HepG2 (cell line): Measurements from ENCODE around the gene NOX3. TPM values are rescaled to one million over a fixed set of nuclear protein-coding genes. Genes with fewer than 3 reads are reported as not detected.

Experiments
- ADNP ChIP-seq: sonication (generic); formaldehyde crosslinking; IDR thresholded peaks from 2 replicates; pipeline ENCODE4 v1.4.0; 2020; ENCODE audit warnings: missing genetic modification reagents
- CHD4 ChIP-seq: fragments of 200-600 bp; sonication (generic); IDR thresholded peaks from 2 replicates; pipeline ENCODE4 v1.7.0; 2017; ENCODE audit warnings: mild to moderate bottlenecking, low read length, borderline replicate concordance
- DMAP1 ChIP-seq: IDR thresholded peaks from 2 replicates; pipeline ENCODE4 v1.6.1; 2016
- DRAP1 ChIP-seq: IDR thresholded peaks from 2 replicates; pipeline ENCODE4 v1.6.1; 2016; ENCODE audit warnings: missing genetic modification reagents, missing compliant biosample characterization
- EEA1 ChIP-seq: sonication (generic); formaldehyde crosslinking; IDR thresholded peaks from 2 replicates; pipeline ENCODE4 v1.5.1; 2020; ENCODE audit warnings: mild to moderate bottlenecking, missing genetic modification reagents, borderline replicate concordance
- ELF3 ChIP-seq: IDR thresholded peaks from 2 replicates; pipeline ENCODE4 v1.6.1; 2016; ENCODE audit warnings: missing genetic modification reagents, missing compliant biosample characterization
- ETV5 ChIP-seq: IDR thresholded peaks from 2 replicates; pipeline ENCODE4 v1.6.1; 2018; ENCODE audit warnings: missing biosample characterization, missing genetic modification reagents, inconsistent platforms, borderline replicate concordance
- FOSL1 ChIP-seq: sonication (generic); formaldehyde crosslinking; IDR thresholded peaks from 2 replicates; pipeline ENCODE4 v1.9.0; 2021; ENCODE audit warnings: missing genetic modification reagents, borderline replicate concordance
- FOXM1 ChIP-seq: sonication (generic); formaldehyde crosslinking; IDR thresholded peaks from 2 replicates; pipeline ENCODE4 v1.5.0; 2020; ENCODE audit warnings: missing genetic modification reagents
- GATA4 ChIP-seq: sonication (generic); IDR thresholded peaks from 2 replicates; pipeline ENCODE4 v1.6.1; 2016; ENCODE audit warnings: antibody characterized with exemption, low read depth, borderline replicate concordance
- GPN1 ChIP-seq: sonication (generic); formaldehyde crosslinking; IDR thresholded peaks from 2 replicates; pipeline ENCODE4 v1.5.1; 2020; ENCODE audit warnings: missing genetic modification reagents, borderline replicate concordance
- HMGXB3 ChIP-seq: sonication (generic); formaldehyde crosslinking; IDR thresholded peaks from 2 replicates; pipeline ENCODE4 v1.4.0; 2020; ENCODE audit warnings: missing genetic modification reagents, borderline replicate concordance
- KDM1A ChIP-seq: IDR thresholded peaks from 2 replicates; pipeline ENCODE4 v1.6.1; 2016; ENCODE audit warnings: missing compliant biosample characterization
- KDM2A ChIP-seq: sonication (generic); formaldehyde crosslinking; IDR thresholded peaks from 2 replicates; pipeline ENCODE4 v1.4.0; 2020; ENCODE audit warnings: low read depth, missing genetic modification reagents, borderline replicate concordance
- MEF2D ChIP-seq: sonication (generic); formaldehyde crosslinking; IDR thresholded peaks from 2 replicates; pipeline ENCODE4 v1.5.1; 2020; ENCODE audit warnings: mild to moderate bottlenecking, missing genetic modification reagents
- NFE2 ChIP-seq: sonication (generic); formaldehyde crosslinking; IDR thresholded peaks from 2 replicates; pipeline ENCODE4 v1.4.0; 2020; ENCODE audit warnings: missing genetic modification reagents
- PHF8 ChIP-seq: sonication (generic); formaldehyde crosslinking; IDR thresholded peaks from 2 replicates; pipeline ENCODE4 v1.5.0; 2020; ENCODE audit warnings: missing genetic modification reagents
- ZBTB26 ChIP-seq: IDR thresholded peaks from 2 replicates; pipeline ENCODE4 v1.6.1; 2016; ENCODE audit warnings: missing compliant biosample characterization, missing genetic modification reagents, borderline replicate concordance
- ZBTB49 ChIP-seq: sonication (generic); formaldehyde crosslinking; IDR thresholded peaks from 2 replicates; pipeline ENCODE4 v1.4.0; 2020; ENCODE audit warnings: missing genetic modification reagents, borderline replicate concordance
- ZNF10 ChIP-seq: sonication (generic); formaldehyde crosslinking; IDR thresholded peaks from 2 replicates; pipeline ENCODE4 v1.4.0; 2020; ENCODE audit warnings: mild to moderate bottlenecking, low read depth, missing genetic modification reagents, borderline replicate concordance
- ZNF205 ChIP-seq: IDR thresholded peaks from 2 replicates; pipeline ENCODE4 v1.6.1; 2018; ENCODE audit warnings: missing biosample characterization, missing genetic modification reagents
- ZNF747 ChIP-seq: sonication (generic); formaldehyde crosslinking; IDR thresholded peaks from 2 replicates; pipeline ENCODE4 v1.8.1; 2023; ENCODE audit warnings: missing genetic modification reagents, mild to moderate bottlenecking, borderline replicate concordance
- ZSCAN29 ChIP-seq: sonication (generic); formaldehyde crosslinking; conservative IDR thresholded peaks from 2 replicates; pipeline ENCODE4 v1.4.0; 2020; ENCODE audit warnings: mild to moderate bottlenecking, missing genetic modification reagents
- polyA plus RNA-seq, 8 experiments: library from polyadenylated mRNA; depleted of rRNA in 3 of 8; stranded (reverse) in 7 of 8; unstranded in 1 of 8; fragments of >200 nt; fragmentation: Illumina TruSeq in 4 of 8; extraction: Trizol in 4 of 8; gene quantifications; 2 replicates each; pipeline versions ENCODE4 v1.2.1 to v1.2.3, GENCODE V29; 2011 to 2016; ENCODE audit warnings: low read depth in 4 of 8, missing spikeins in 1 of 8, mixed read lengths in 1 of 8; ENCODE audit not compliant: insufficient read depth in 1 of 8
- total RNA-seq, 5 experiments: library from RNA; depleted of rRNA; stranded (reverse); fragments of >200 nt; fragmentation: Illumina TruSeq; extraction: Trizol; gene quantifications; 2 replicates each; pipeline ENCODE4 v1.2.3, GENCODE V29; 2016; ENCODE audit warnings: low read depth in 1 of 5

NOX3 gene
- total and polyA plus RNA-seq, 2 of the 13 experiments (the other 11 are each of a cell fraction or from before 2014, with no cell fraction given) = 0.09 to 0.18 TPM

GRCh38 chr6:155402656-155403304, 52.9 kb downstream of the NOX3 start (continued):
- TF ChIP-seq ZBTB26 (CRISPR knock-in tag) = no peak
- 0 out of 2 replicates have a peak, but pooled peaks have one; percentile 18 for TF ChIP-seq DRAP1 (CRISPR knock-in tag)
- no peak for TF ChIP-seq FOSL1
- TF ChIP-seq KDM2A (CRISPR knock-in tag) = no peak
- 0 out of 2 replicates have a peak, but pooled peaks have one; percentile 15 for TF ChIP-seq ELF3 (CRISPR knock-in tag)
- TF ChIP-seq ZSCAN29 (CRISPR knock-in tag) = no peak
- no peak for TF ChIP-seq ADNP (CRISPR knock-in tag)
- no peak for TF ChIP-seq KDM1A (CRISPR knock-in tag)
- TF ChIP-seq ETV5 (CRISPR knock-in tag) = peak; percentile 32; the same call in 1 of the 2 replicates
- peak; percentile 45; the same call in 1 of the 2 replicates for TF ChIP-seq ZNF205 (CRISPR knock-in tag)
- no peak for TF ChIP-seq MEF2D (CRISPR knock-in tag)
- no peak for TF ChIP-seq ZBTB49
- TF ChIP-seq GPN1 (CRISPR knock-in tag) = no peak
- no peak for TF ChIP-seq ZNF10
- no peak for TF ChIP-seq ZNF747 (CRISPR knock-in tag)
- no peak for TF ChIP-seq PHF8 (CRISPR knock-in tag)
- TF ChIP-seq CHD4 = no peak
- TF ChIP-seq DMAP1 (CRISPR knock-in tag) = no peak
- TF ChIP-seq EEA1 (CRISPR knock-in tag) = no peak
- no peak for TF ChIP-seq FOXM1
- TF ChIP-seq GATA4 = peak; percentile 84
- no peak for TF ChIP-seq NFE2 (CRISPR knock-in tag)
- 0 out of 2 replicates have a peak, but pooled peaks have one; percentile 20 for TF ChIP-seq HMGXB3 (CRISPR knock-in tag)
